Mucosa of stomach (tissue), 1 donor: ENCODE measurements around the gene TCTN1.
"Not testable (repeated sequence)": the region's sequence is repeated elsewhere in the genome, so short reads cannot be mapped to it uniquely, and the experiment has no call there.

Experiments used
- H3K27me3 ChIP-seq: one replicate; pipeline ENCODE4 v1.7.0; 2013; ENCODE audit warnings: mild to moderate bottlenecking, low read length; ENCODE audit not compliant: control insufficient read depth, insufficient read depth
- H3K36me3 ChIP-seq: one replicate; pipeline ENCODE4 v1.7.0; 2013; ENCODE audit warnings: low read length; ENCODE audit not compliant: control insufficient read depth, insufficient read depth
- H3K4me1 ChIP-seq: one replicate; pipeline ENCODE4 v1.7.0; 2013; ENCODE audit warnings: mild to moderate bottlenecking, low read length; ENCODE audit not compliant: control insufficient read depth, insufficient read depth
- H3K4me3 ChIP-seq: one replicate; pipeline ENCODE4 v1.7.0; 2013; ENCODE audit warnings: low read length
- H3K9ac ChIP-seq: one replicate; pipeline ENCODE4 v1.7.0; 2013; ENCODE audit warnings: mild to moderate bottlenecking, low read length, moderate library complexity
- H3K9me3 ChIP-seq: one replicate; pipeline ENCODE4 v1.7.0; 2013; ENCODE audit warnings: mild to moderate bottlenecking, low read length, moderate library complexity; ENCODE audit not compliant: control insufficient read depth
- donor health status: Pancreatic carcinoma.

TCTN1 gene

GRCh38 chr12:110613771-110614684 is at the start of gene TCTN1:
Gene TCTN1, plus strand, starts transcription at chr12:110614129. Its CDS starts 54 bp downstream, at chr12:110614183.
- Histone ChIP-seq H3K36me3 (no peaks in the 10 kb centered on the region), H3K4me1 (peaks cover 5% of the 10 kb centered on the region), H3K9ac (peak within 1 kb of the TSS; percentile 69), H3K9me3 (no peaks in the 10 kb centered on the region), H3K4me3 (peak within 1 kb of the TSS; percentile 53), H3K27me3 (no peaks in the 10 kb centered on the region)

GRCh38 chr12:110564471-110564991 is 49.4 kb upstream of the TCTN1 start:
- no peak overlapping the region for H3K9ac ChIP-seq
- H3K27me3 ChIP-seq = no peaks in the 10 kb centered on the region
- H3K36me3 ChIP-seq = no peaks in the 10 kb centered on the region
- H3K4me1 ChIP-seq = peaks cover 10% of the 10 kb centered on the region
- H3K4me3 ChIP-seq = no peak overlapping the region
- H3K9me3 ChIP-seq = no peaks in the 10 kb centered on the region

- Histone ChIP-seq H3K4me1 (peaks cover 10% of the 10 kb centered on the region), H3K36me3 (no peaks in the 10 kb centered on the region), H3K4me3 (no peak overlapping the region), H3K9ac (no peak overlapping the region), H3K9me3 (no peaks in the 10 kb centered on the region), H3K27me3 (no peaks in the 10 kb centered on the region)
Observed at GRCh38 chr12:110565894-110566871, 47.7 kb upstream of the TCTN1 start.

GRCh38 chr12:110566993-110567392 is 46.9 kb upstream of the TCTN1 start:
- no peaks in the 10 kb centered on the region for H3K27me3 ChIP-seq
- H3K9ac ChIP-seq = no peak overlapping the region
- no peak overlapping the region for H3K4me3 ChIP-seq
- no peaks in the 10 kb centered on the region for H3K36me3 ChIP-seq
- no peaks in the 10 kb centered on the region for H3K9me3 ChIP-seq
- peaks cover 10% of the 10 kb centered on the region for H3K4me1 ChIP-seq

- H3K4me1 ChIP-seq = peaks cover 10% of the 10 kb centered on the region
Observed at GRCh38 chr12:110568752-110569151, 45.2 kb upstream of the TCTN1 start.

GRCh38 chr12:110569838-110570237 is 44.1 kb upstream of the TCTN1 start:
- H3K4me3 ChIP-seq, H3K27me3 ChIP-seq, H3K9ac ChIP-seq, H3K9me3 ChIP-seq, H3K36me3 ChIP-seq: not testable (repeated sequence)
- H3K4me1 ChIP-seq = peaks cover 16% of the 10 kb centered on the region

More at GRCh38 chr12:110568752-110569151, 45.2 kb upstream of the TCTN1 start:
- H3K27me3 ChIP-seq = no peaks in the 10 kb centered on the region
- H3K36me3 ChIP-seq = no peaks in the 10 kb centered on the region
- no peak overlapping the region for H3K4me3 ChIP-seq
- no peak overlapping the region for H3K9ac ChIP-seq
- no peaks in the 10 kb centered on the region for H3K9me3 ChIP-seq

GRCh38 chr12:110570798-110571197 is 43.1 kb upstream of the TCTN1 start:
- not testable (repeated sequence) for H3K9ac ChIP-seq, H3K36me3 ChIP-seq, H3K27me3 ChIP-seq, H3K4me3 ChIP-seq, H3K9me3 ChIP-seq
- peaks cover 20% of the 10 kb centered on the region for H3K4me1 ChIP-seq

GRCh38 chr12:110574044-110574443 is 39.9 kb upstream of the TCTN1 start:
- Histone ChIP-seq H3K36me3 (no peaks in the 10 kb centered on the region), H3K4me3 (no peak overlapping the region), H3K9ac (no peak overlapping the region), H3K9me3 (no peaks in the 10 kb centered on the region), H3K27me3 (no peaks in the 10 kb centered on the region), H3K4me1 (peaks cover 31% of the 10 kb centered on the region)

GRCh38 chr12:110574717-110575230 is 39.2 kb upstream of the TCTN1 start:
- H3K27me3 ChIP-seq, H3K4me3 ChIP-seq, H3K36me3 ChIP-seq, H3K9ac ChIP-seq, H3K9me3 ChIP-seq: not testable (repeated sequence)
- H3K4me1 ChIP-seq = peaks cover 33% of the 10 kb centered on the region

GRCh38 chr12:110575326-110575725 is 38.6 kb upstream of the TCTN1 start:
- Histone ChIP-seq H3K4me1 (peaks cover 33% of the 10 kb centered on the region), H3K9me3 (no peaks in the 10 kb centered on the region), H3K36me3 (no peaks in the 10 kb centered on the region), H3K4me3 (no peak overlapping the region), H3K9ac (no peak overlapping the region), H3K27me3 (no peaks in the 10 kb centered on the region)

GRCh38 chr12:110576504-110576903 is 37.4 kb upstream of the TCTN1 start:
- Histone ChIP-seq H3K9me3 (no peaks in the 10 kb centered on the region), H3K4me1 (peaks cover 42% of the 10 kb centered on the region), H3K9ac (no peak overlapping the region), H3K4me3 (no peak overlapping the region), H3K27me3 (no peaks in the 10 kb centered on the region), H3K36me3 (no peaks in the 10 kb centered on the region)
